HS-5 (cell line): ENCODE data around the gene SNW1.
"Not testable (repeated sequence)": the region's sequence is repeated elsewhere in the genome, so short reads cannot be mapped to it uniquely, and the experiment has no call there.

ENCODE experiments used
- DNase-seq: peaks from one replicate; pipeline ENCODE4 v3.0.0-alpha.2; 2012; ENCODE audit warnings: low read depth

The SNW1 gene

GRCh38 chr14:77760381-77761204, at the start of gene SNW1:
SNW1 (minus strand) TSS chr14:77761156; CDS start chr14:77761127, 29 bp downstream.
- peak; percentile 19 for DNase-seq

GRCh38 chr14:77809011-77809410, 48.1 kb upstream of the SNW1 start:
- no peak for DNase-seq

GRCh38 chr14:77808250-77808649, 47.3 kb upstream of the SNW1 start:
- DNase-seq = no peak

- no peak for DNase-seq
Observed at GRCh38 chr14:77805706-77806105, 44.8 kb upstream of the SNW1 start.

- DNase-seq = no peak
Observed at GRCh38 chr14:77804592-77804991, 43.6 kb upstream of the SNW1 start.

GRCh38 chr14:77800814-77801213, 39.9 kb upstream of the SNW1 start:
- no peak for DNase-seq

GRCh38 chr14:77799863-77800730, 39.1 kb upstream of the SNW1 start, which contains the start of gene ADCK1:
ADCK1 (plus strand) TSS chr14:77800109; CDS start chr14:77818979, 18,870 bp downstream.
- DNase-seq = peak; percentile 34

- DNase-seq = not testable (repeated sequence)
Observed at GRCh38 chr14:77799456-77799855, 38.5 kb upstream of the SNW1 start.

GRCh38 chr14:77794357-77794756, 33.4 kb upstream of the SNW1 start:
- DNase-seq = no peak

- not testable (repeated sequence) for DNase-seq
Observed at GRCh38 chr14:77793255-77793654, 32.3 kb upstream of the SNW1 start.

- no peak for DNase-seq
Observed at GRCh38 chr14:77791225-77791600, 30.3 kb upstream of the SNW1 start.

- DNase-seq = no peak
Observed at GRCh38 chr14:77790566-77791224, 29.7 kb upstream of the SNW1 start.

- DNase-seq = no peak
Observed at GRCh38 chr14:77786148-77786547, 25.2 kb upstream of the SNW1 start.

- no peak for DNase-seq
Observed at GRCh38 chr14:77782202-77782601, 21.2 kb upstream of the SNW1 start.

GRCh38 chr14:77773966-77774365, 13.0 kb upstream of the SNW1 start:
- DNase-seq = not testable (repeated sequence)

GRCh38 chr14:77768442-77769069, 7.6 kb upstream of the SNW1 start:
- not testable (repeated sequence) for DNase-seq

GRCh38 chr14:77763978-77764377, 3.0 kb upstream of the SNW1 start:
- DNase-seq = no peak

GRCh38 chr14:77763316-77763715, 2.4 kb upstream of the SNW1 start:
- DNase-seq = no peak

- DNase-seq = peak; percentile 77
Observed at GRCh38 chr14:77761205-77761931, 412 bp upstream of the SNW1 start.

GRCh38 chr14:77752799-77753516, 8.0 kb downstream of the SNW1 start:
- no peak for DNase-seq

GRCh38 chr14:77752266-77752665, 8.7 kb downstream of the SNW1 start:
- no peak for DNase-seq
